Astrocyte of the spinal cord (primary cell): ENCODE data around the gene CHAD.

ENCODE experiments used
- DNase-seq: peaks from one replicate; pipeline ENCODE4 v3.0.0; 2011; ENCODE audit warnings: low read depth, low spot score
- H3K4me3 ChIP-seq: 2 replicates; pipeline ENCODE4 v1.5.1; 2011; ENCODE audit warnings: low read depth, mild to moderate bottlenecking, low read length, moderate library complexity
- CTCF ChIP-seq: IDR thresholded peaks from 2 replicates; pipeline ENCODE4 v1.5.1; 2012; ENCODE audit warnings: low read depth, mild to moderate bottlenecking, low read length, inconsistent platforms
- in situ Hi-C: cut with HindIII; loops from 2 replicates; pipeline ENCODE4 v1.10.0; 2017; ENCODE audit warnings: low sequenced_read_pairs

Gene CHAD

GRCh38 chr17:50511058-50511457 lies 42.4 kb upstream of the CHAD start:
- no peak for TF ChIP-seq CTCF
- in situ Hi-C loops, result no loop called here
- DNase-seq, result no peak
- no peak overlapping the region for H3K4me3 ChIP-seq

GRCh38 chr17:50508573-50509460 lies 40.1 kb upstream of the CHAD start:
- in situ Hi-C loops, result no loop called here
- DNase-seq, result no peak
- H3K4me3 ChIP-seq, result peak overlapping the region; percentile 43
- no peak for TF ChIP-seq CTCF

- peak; percentile 73 for DNase-seq
- peak within 1 kb of the TSS; percentile 43 for H3K4me3 ChIP-seq
- in situ Hi-C loops, result no loop called here
- peak; percentile 5 for TF ChIP-seq CTCF
These were observed 39.3 kb upstream of the CHAD start, which contains the start of gene MYCBPAP for GRCh38 chr17:50507871-50508572. Gene MYCBPAP (plus strand): TSS chr17:50508439. CDS start chr17:50508675, 236 bp downstream.

- DNase-seq, result no peak
- no peak overlapping the region for H3K4me3 ChIP-seq
- TF ChIP-seq CTCF, result no peak
- in situ Hi-C loops, result no loop called here
These were observed 37.6 kb upstream of the CHAD start for GRCh38 chr17:50506298-50506697.

- no peak for DNase-seq
- TF ChIP-seq CTCF, result no peak
- no peak overlapping the region for H3K4me3 ChIP-seq
- in situ Hi-C loops, result no loop called here
These were observed 37.0 kb upstream of the CHAD start for GRCh38 chr17:50505591-50506130.

GRCh38 chr17:50502301-50502990 lies 33.8 kb upstream of the CHAD start:
- in situ Hi-C loops, result no loop called here
- no peak overlapping the region for H3K4me3 ChIP-seq
- DNase-seq, result no peak
- TF ChIP-seq CTCF, result no peak
